Testis (tissue), 3 donors: Measurements from ENCODE around the gene KIF1B. TPM values are rescaled to one million over a fixed set of nuclear protein-coding genes. Genes with fewer than 3 reads are reported as not detected.
A peak's percentile ranks its signal among the peaks of the same experiment; 100 is the strongest.

Experiments
- DNase-seq: peaks from one replicate; pipeline ENCODE4 v3.0.0-alpha.2; 2019
- H3K27ac ChIP-seq, 2 donors: fragments of 200-600 bp; sonication (generic); one replicate each; pipeline ENCODE4 v1.5.1; 2019
- H3K27me3 ChIP-seq: fragments of 200-600 bp; sonication (generic); one replicate; pipeline ENCODE4 v1.5.1; 2019
- H3K36me3 ChIP-seq: fragments of 200-600 bp; sonication (generic); one replicate; pipeline ENCODE4 v1.5.1; 2017; ENCODE audit warnings: low read depth; ENCODE audit errors: missing control alignments
- H3K4me1 ChIP-seq: fragments of 200-600 bp; sonication (generic); one replicate; pipeline ENCODE4 v1.5.1; 2019
- H3K4me3 ChIP-seq, 2 donors: fragments of 200-600 bp; sonication (generic); one replicate each; pipeline ENCODE4 v1.5.1; 2017 to 2019
- H3K9me3 ChIP-seq: fragments of 200-600 bp; sonication (generic); one replicate; pipeline ENCODE4 v1.5.1; 2017
- CTCF ChIP-seq, 3 experiments: fragments of 450-650 bp in 2 of 3; fragments of 200-600 bp in 1 of 3; sonication (generic) in 1 of 3; IDR thresholded peaks; one replicate each; pipeline ENCODE4 v1.5.1; 2016 to 2019; ENCODE audit warnings: antibody characterized with exemption in 3 of 3, mild to moderate bottlenecking in 2 of 3, moderate library complexity in 1 of 3
- POLR2A ChIP-seq: fragments of 450-650 bp; IDR thresholded peaks from one replicate; pipeline ENCODE4 v1.6.1; 2017; ENCODE audit warnings: antibody characterized with exemption, mild to moderate bottlenecking, moderate library complexity
- WGBS, 2 donors: methylation state at CpG; one replicate each; pipeline ENCODE4 v1.1.5; 2018; 5-methylcytosine and 5-hydroxymethylcytosine counted together
- intact Hi-C: fragments of 100-400 bp; cut with DNase I; formaldehyde crosslinking; loops from one replicate; pipeline ENCODE4 v1.15.1; 2023; ENCODE audit warnings: low total_unique reads
- microRNA counts, 2 donors: library from miRNA; unstranded; fragments of <30 nt; microRNA quantifications; one replicate each; lab custom pipeline; 2016
- microRNA-seq, 2 donors: library from miRNA; unstranded; fragments of <30 nt; microRNA quantifications; one replicate each; pipeline ENCODE4, GENCODE V29; 2016; ENCODE audit warnings: borderline number of aligned reads in 2 of 2, borderline replicate concordance in 1 of 2
- polyA plus RNA-seq: library from polyadenylated mRNA; stranded (reverse); fragments of 350-450 nt; fragmentation: Illumina TruSeq; extraction: RNeasy Lipid Tissue Mini Kit (QIAGEN cat#74804); gene quantifications from one replicate; pipeline ENCODE4 v1.2.3, GENCODE V29; 2014; ENCODE audit warnings: low read depth, low replicate concordance; ENCODE audit not compliant: insufficient read depth
- small RNA-seq, 2 donors: library from RNA; depleted of rRNA; stranded (forward); fragments of <200 nt; gene quantifications; one replicate each; pipeline ENCODE3, GENCODE V24; 2016
- total RNA-seq, 2 donors: library from RNA; depleted of rRNA; stranded (reverse); fragments of >200 nt; gene quantifications; one replicate each; pipeline ENCODE4 v1.2.3, GENCODE V29; 2016

KIF1B gene
- total and polyA plus RNA-seq, 3 donors from 2014 or later, result 64.5 to 119 (median 71.2) TPM

- Histone ChIP-seq H3K27me3 (no peaks in the 10 kb centered on the region), H3K4me1 (peaks cover 18% of the 10 kb centered on the region), H3K27ac (peak within 1 kb of the TSS; percentile 71 to 73), H3K9me3 (no peaks in the 10 kb centered on the region), H3K36me3 (no peaks in the 10 kb centered on the region), H3K4me3 (peak within 1 kb of the TSS; percentile 61 to 74)
- TF ChIP-seq CTCF (IDR thresholded peaks at IDR 0.05) (peak; percentile 98 to 100 (median 99)), POLR2A (no peak)
- intact Hi-C loops, result no loop called here
- peak; percentile 90 for DNase-seq
- 0 to 2% methylated on average over 7 to 84 of the region's 95 CpGs for WGBS, 2 donors
Observed at GRCh38 chr1:10430216-10431069, 220.1 kb downstream of the KIF1B start, which contains the start of gene CENPS. Gene CENPS, plus strand, starts transcription at chr1:10430433. Its CDS starts 85 bp downstream, at chr1:10430518.

MicroRNAs within 50 kb of the gene (microRNA counts, 767-probe panel; counts per million panel counts)
- microRNA hsa-miR-1273d (lab: Ali Mortazavi, UCI), result 0 to 152 counts per million in 2 donors

Small RNA genes lying within 50 kb of the gene (microRNA-seq; reads per million reads assigned to microRNA genes)
- 0 reads per million in 2 donors for gene MIR1273D

Small RNA genes lying within 50 kb of the gene (small RNA-seq; reads per million reads assigned to genes)
- gene MIR1273D (0 reads per million in 2 donors), gene RNU6-37P (0 reads per million in 2 donors), gene RNU6-828P (0 reads per million in 2 donors)

Other genes with a start within 250 kb of the KIF1B start
- gene RBP7, start 213.3 kb upstream of the KIF1B start, total RNA-seq, result 1 to 10 TPM; 6.5 to 7.7 TPM
- gene RBP7, start 213.3 kb upstream of the KIF1B start, polyA plus RNA-seq, result 35.3 TPM
- gene UBE4B, start 177.6 kb upstream of the KIF1B start, total RNA-seq, result 10 to 100 TPM; 62.0 to 63.3 TPM
- gene UBE4B, start 177.6 kb upstream of the KIF1B start, polyA plus RNA-seq, result 26.1 TPM
- gene PGD, start 188.5 kb downstream of the KIF1B start, total RNA-seq, result 100 to 1,000 TPM; 209 to 241 TPM
- gene PGD, start 188.5 kb downstream of the KIF1B start, polyA plus RNA-seq, result 208 TPM
- gene CENPS, start 219.9 kb downstream of the KIF1B start, total RNA-seq, result 10 to 100 TPM; 26.4 to 49.6 TPM
- gene CENPS, start 219.9 kb downstream of the KIF1B start, polyA plus RNA-seq, result 125 TPM
- 1 to 10 TPM in 1 of 2 donors, under 1 TPM in 1; 0.62 to 1.4 TPM for gene CORT, start 239.5 kb downstream of the KIF1B start, total RNA-seq
- gene CORT, start 239.5 kb downstream of the KIF1B start, polyA plus RNA-seq, result 0.98 TPM